ENCODE results near the gene TRPM5.

Gene TRPM5

GRCh38 chr11:2460540-2461252 lies 16.4 kb upstream of the TRPM5 start:
- Histone ChIP-seq H3K27me3 (ENCODE audit: insufficient read depth, low read depth) (no peaks in the 10 kb centered on the region), H3K4me1 (ENCODE audit: low read depth, poor library complexity, severe bottlenecking) (peaks cover 82% of the 10 kb centered on the region), H2AFZ (ENCODE audit: low read depth) (peak overlapping the region; percentile 22; the same call in 1 of the 2 replicates), H3K27ac (peak overlapping the region; percentile 88), H3K79me2 (ENCODE audit: insufficient read depth, low read depth) (peaks cover 18% of the 10 kb centered on the region; the same call in 1 of the 2 replicates), H3K4me3 (IDR thresholded peaks at IDR 0.05; ENCODE audit: insufficient read depth, low read depth, low read length) (no peak overlapping the region), H3K9ac (peak overlapping the region; percentile 52; the same call in 1 of the 2 replicates), H3K36me3 (ENCODE audit: insufficient read depth) (no peaks in the 10 kb centered on the region), H3K4me2 (peak overlapping the region; percentile 81), H4K20me1 (ENCODE audit: insufficient read depth) (no peaks in the 10 kb centered on the region)
- TF ChIP-seq CTCF (conservative IDR thresholded peaks at IDR 0.05; ENCODE audit: low read depth, low read length) = no peak

DNA sequence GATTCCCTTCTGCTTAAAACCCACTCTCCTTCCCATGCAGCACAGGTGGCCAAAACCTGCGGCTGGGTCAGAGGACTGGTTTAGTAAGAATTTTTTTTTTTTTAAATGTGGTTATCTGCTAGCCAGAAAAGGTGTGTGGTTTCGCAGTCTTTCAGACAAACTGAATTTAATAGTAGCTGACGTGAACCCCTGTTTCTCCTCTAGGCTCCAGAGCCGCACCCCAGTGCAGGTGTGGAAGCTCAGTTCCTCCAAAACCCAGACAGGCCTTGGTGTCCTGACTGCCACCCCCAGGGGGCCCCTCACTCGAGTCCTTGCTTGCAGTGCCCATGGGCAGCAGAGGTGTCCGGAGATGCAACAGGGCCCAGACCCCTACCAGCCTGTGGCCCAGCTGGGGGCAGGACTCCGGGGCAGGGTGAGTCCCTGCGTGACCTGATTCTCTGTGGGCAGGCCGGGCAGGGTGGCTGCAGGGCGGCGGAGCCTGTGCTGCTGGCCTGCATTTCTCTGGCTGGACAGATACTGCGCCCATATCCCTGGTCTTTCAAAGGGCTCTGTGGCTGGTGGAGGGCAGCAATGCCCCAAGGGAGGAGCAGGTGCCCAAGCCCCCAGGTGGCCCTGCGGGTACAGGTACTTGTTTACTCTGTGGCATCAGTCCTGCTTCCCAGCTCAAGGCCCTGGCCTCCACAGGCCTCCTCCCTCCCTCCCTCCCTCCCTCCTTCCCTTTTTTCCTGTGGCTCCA lies 15.7 kb upstream of the TRPM5 start:
- peaks cover 18% of the 10 kb centered on the region; the same call in 1 of the 2 replicates for H3K79me2 ChIP-seq (ENCODE audit: insufficient read depth, low read depth)
- H3K27me3 ChIP-seq (ENCODE audit: insufficient read depth, low read depth) = no peaks in the 10 kb centered on the region
- TF ChIP-seq CTCF (conservative IDR thresholded peaks at IDR 0.05; ENCODE audit: low read depth, low read length) = peak; percentile 67
- H3K4me3 ChIP-seq (IDR thresholded peaks at IDR 0.05; ENCODE audit: insufficient read depth, low read depth, low read length) = no peak overlapping the region
- H2AFZ ChIP-seq (ENCODE audit: low read depth) = no peak overlapping the region
- peak overlapping the region; percentile 81 for H3K4me2 ChIP-seq
- peak overlapping the region; percentile 88 for H3K27ac ChIP-seq
- H4K20me1 ChIP-seq (ENCODE audit: insufficient read depth) = no peaks in the 10 kb centered on the region
- H3K4me1 ChIP-seq (ENCODE audit: low read depth, poor library complexity, severe bottlenecking) = peaks cover 74% of the 10 kb centered on the region
- H3K36me3 ChIP-seq (ENCODE audit: insufficient read depth) = no peaks in the 10 kb centered on the region
- H3K9ac ChIP-seq = peak overlapping the region; percentile 52; the same call in 1 of the 2 replicates

DNA sequence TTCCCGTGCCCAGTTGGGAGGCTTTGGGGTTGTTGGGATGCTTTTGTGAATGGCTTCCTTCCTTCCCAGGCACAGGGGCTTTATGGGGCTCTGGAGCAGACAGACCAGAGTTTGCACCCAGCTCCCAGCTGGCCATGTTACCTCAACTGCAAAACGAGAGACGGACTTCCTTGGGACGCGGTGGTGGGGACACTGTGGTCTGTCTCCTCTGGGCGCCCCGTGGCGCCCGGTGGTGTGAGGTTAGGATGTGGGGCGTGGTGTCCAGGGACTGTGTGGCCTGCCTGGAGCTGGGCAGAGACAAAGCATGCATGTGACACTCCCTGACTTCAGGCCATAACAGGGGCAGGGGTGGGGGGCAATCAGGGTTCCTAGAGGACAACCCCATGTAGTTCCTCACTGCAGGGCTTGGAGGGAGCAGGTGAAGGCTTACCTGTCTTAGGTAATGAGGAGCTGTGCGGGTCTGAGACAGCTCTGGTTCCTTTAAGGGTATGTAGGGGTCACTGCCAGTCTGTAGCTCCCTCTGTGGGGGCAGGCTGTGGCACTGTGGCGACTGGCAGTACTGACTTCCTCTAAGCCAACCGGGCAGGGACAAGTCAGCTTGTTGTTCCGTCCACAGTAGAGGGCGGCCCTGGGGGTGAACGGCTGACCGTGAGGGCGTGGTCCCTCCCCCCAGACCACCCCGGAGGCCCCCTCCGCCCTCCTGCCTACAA lies 14.9 kb upstream of the TRPM5 start:
- no peaks in the 10 kb centered on the region for H3K36me3 ChIP-seq (ENCODE audit: insufficient read depth)
- no peak overlapping the region for H2AFZ ChIP-seq (ENCODE audit: low read depth)
- H3K4me3 ChIP-seq (IDR thresholded peaks at IDR 0.05; ENCODE audit: insufficient read depth, low read depth, low read length) = no peak overlapping the region
- peaks cover 66% of the 10 kb centered on the region for H3K4me1 ChIP-seq (ENCODE audit: low read depth, poor library complexity, severe bottlenecking)
- H3K79me2 ChIP-seq (ENCODE audit: insufficient read depth, low read depth) = peaks cover 18% of the 10 kb centered on the region; the same call in 1 of the 2 replicates
- H3K27ac ChIP-seq = peak overlapping the region; percentile 88
- H3K27me3 ChIP-seq (ENCODE audit: insufficient read depth, low read depth) = no peaks in the 10 kb centered on the region
- H3K4me2 ChIP-seq = peak overlapping the region; percentile 81
- H3K9ac ChIP-seq = peak overlapping the region; percentile 52; the same call in 1 of the 2 replicates
- no peak for TF ChIP-seq CTCF (conservative IDR thresholded peaks at IDR 0.05; ENCODE audit: low read depth, low read length)
- no peaks in the 10 kb centered on the region for H4K20me1 ChIP-seq (ENCODE audit: insufficient read depth)

DNA sequence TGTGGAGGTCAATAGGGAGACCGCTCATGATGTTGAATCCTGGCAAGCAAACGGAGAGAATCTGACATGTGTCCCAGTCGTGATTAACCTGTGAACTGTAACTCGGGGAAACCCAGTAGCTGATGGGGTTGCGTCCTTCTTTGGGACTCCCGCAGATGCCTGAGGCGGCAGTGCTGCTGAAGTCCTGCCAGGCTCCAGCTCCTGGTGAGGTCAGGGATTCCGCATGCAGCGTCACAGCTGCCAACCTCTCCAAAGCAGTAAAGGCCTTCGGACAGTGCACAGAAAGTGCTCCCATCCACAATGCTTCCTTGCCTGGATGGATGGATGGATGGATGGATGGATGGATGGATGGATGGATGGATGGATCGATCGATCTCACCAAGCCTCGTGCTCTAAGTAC lies 14.0 kb upstream of the TRPM5 start:
- Histone ChIP-seq H3K79me2 (ENCODE audit: insufficient read depth, low read depth) (peaks cover 18% of the 10 kb centered on the region; the same call in 1 of the 2 replicates), H3K4me3 (IDR thresholded peaks at IDR 0.05; ENCODE audit: insufficient read depth, low read depth, low read length) (no peak overlapping the region), H3K36me3 (ENCODE audit: insufficient read depth) (no peaks in the 10 kb centered on the region), H3K9ac (no peak overlapping the region), H3K27ac (peak overlapping the region; percentile 88; the same call in 1 of the 2 replicates), H3K4me2 (peak overlapping the region; percentile 81; the same call in 1 of the 2 replicates), H3K27me3 (ENCODE audit: insufficient read depth, low read depth) (no peaks in the 10 kb centered on the region), H4K20me1 (ENCODE audit: insufficient read depth) (no peaks in the 10 kb centered on the region), H2AFZ (ENCODE audit: low read depth) (no peak overlapping the region), H3K4me1 (ENCODE audit: low read depth, poor library complexity, severe bottlenecking) (peaks cover 58% of the 10 kb centered on the region)
- no peak for TF ChIP-seq CTCF (conservative IDR thresholded peaks at IDR 0.05; ENCODE audit: low read depth, low read length)
